ENCODE measurements around the gene FXYD1. TPM values are rescaled to one million over a fixed set of nuclear protein-coding genes. Genes with fewer than 3 reads are reported as not detected.

The FXYD1 gene
- total RNA-seq, 1 donor from 2014 or later, result not detected

DNA sequence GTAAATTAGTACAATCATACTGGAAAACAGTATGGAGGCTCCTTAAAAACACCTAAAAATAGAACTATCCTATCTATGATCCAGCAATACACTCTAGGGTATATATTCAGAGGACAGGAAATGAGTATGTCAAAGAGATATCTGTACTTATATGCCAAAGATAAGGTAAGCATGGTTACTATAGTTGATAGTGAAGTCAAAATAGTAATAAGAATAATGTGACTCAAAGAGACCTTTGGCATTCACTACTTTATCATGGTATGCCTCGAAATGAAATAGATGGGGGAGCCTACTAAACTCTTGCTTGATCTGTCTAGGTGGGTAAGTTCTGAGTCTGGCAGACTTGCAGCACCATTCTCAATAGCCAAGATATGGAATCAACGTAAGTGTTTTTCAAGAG is 46.3 kb downstream of the FXYD1 start:
- no peak for DNase-seq (ENCODE audit: low spot score)
- H3K4me1 Mint-ChIP-seq (ENCODE audit: unreplicated experiment), result no peaks in the 10 kb centered on the region
- no peaks in the 10 kb centered on the region for H3K36me3 Mint-ChIP-seq (ENCODE audit: low read depth, unreplicated experiment)
- H3K4me3 Mint-ChIP-seq (ENCODE audit: unreplicated experiment), result no peak overlapping the region
- TF ChIP-seq, protein P1, sequence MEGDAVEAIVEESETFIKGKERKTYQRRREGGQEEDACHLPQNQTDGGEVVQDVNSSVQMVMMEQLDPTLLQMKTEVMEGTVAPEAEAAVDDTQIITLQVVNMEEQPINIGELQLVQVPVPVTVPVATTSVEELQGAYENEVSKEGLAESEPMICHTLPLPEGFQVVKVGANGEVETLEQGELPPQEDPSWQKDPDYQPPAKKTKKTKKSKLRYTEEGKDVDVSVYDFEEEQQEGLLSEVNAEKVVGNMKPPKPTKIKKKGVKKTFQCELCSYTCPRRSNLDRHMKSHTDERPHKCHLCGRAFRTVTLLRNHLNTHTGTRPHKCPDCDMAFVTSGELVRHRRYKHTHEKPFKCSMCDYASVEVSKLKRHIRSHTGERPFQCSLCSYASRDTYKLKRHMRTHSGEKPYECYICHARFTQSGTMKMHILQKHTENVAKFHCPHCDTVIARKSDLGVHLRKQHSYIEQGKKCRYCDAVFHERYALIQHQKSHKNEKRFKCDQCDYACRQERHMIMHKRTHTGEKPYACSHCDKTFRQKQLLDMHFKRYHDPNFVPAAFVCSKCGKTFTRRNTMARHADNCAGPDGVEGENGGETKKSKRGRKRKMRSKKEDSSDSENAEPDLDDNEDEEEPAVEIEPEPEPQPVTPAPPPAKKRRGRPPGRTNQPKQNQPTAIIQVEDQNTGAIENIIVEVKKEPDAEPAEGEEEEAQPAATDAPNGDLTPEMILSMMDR (IDR thresholded peaks at IDR 0.05; ENCODE audit: unreplicated experiment), result no peak
- no peaks in the 10 kb centered on the region for H3K27me3 Mint-ChIP-seq (ENCODE audit: unreplicated experiment)
- H3K27ac Mint-ChIP-seq (ENCODE audit: unreplicated experiment), result no peak overlapping the region
- H3K9me3 Mint-ChIP-seq (ENCODE audit: unreplicated experiment), result peaks cover 4% of the 10 kb centered on the region

Other genes with a start within 250 kb of the FXYD1 start
- gene ZNF30, start 211.9 kb upstream of the FXYD1 start, total RNA-seq (ENCODE audit: unreplicated experiment), result 6.9 TPM
- 68.6 TPM for gene ZNF792, start 174.6 kb upstream of the FXYD1 start, total RNA-seq (ENCODE audit: unreplicated experiment)
- 156 TPM for gene GRAMD1A, start 138.5 kb upstream of the FXYD1 start, total RNA-seq (ENCODE audit: unreplicated experiment)
- 0.62 TPM for gene SCN1B, start 108.4 kb upstream of the FXYD1 start, total RNA-seq (ENCODE audit: unreplicated experiment)
- 1.3 TPM for gene HPN, start 97.1 kb upstream of the FXYD1 start, total RNA-seq (ENCODE audit: unreplicated experiment)
- gene FXYD3, start 23.0 kb upstream of the FXYD1 start, total RNA-seq (ENCODE audit: unreplicated experiment), result not detected
- 0.10 TPM for gene LGI4, start 3.8 kb upstream of the FXYD1 start, total RNA-seq (ENCODE audit: unreplicated experiment)
- gene FXYD7, start 4.4 kb downstream of the FXYD1 start, total RNA-seq (ENCODE audit: unreplicated experiment), result 0.67 TPM
- gene FXYD5, start 15.9 kb downstream of the FXYD1 start, total RNA-seq (ENCODE audit: unreplicated experiment), result 78.7 TPM
- gene FAM187B, start 89.9 kb downstream of the FXYD1 start, total RNA-seq (ENCODE audit: unreplicated experiment), result not detected
- 35.9 TPM for gene LSR, start 110.2 kb downstream of the FXYD1 start, total RNA-seq (ENCODE audit: unreplicated experiment)
- 92.2 TPM for gene USF2, start 130.1 kb downstream of the FXYD1 start, total RNA-seq (ENCODE audit: unreplicated experiment)
- 0.74 TPM for gene HAMP, start 143.7 kb downstream of the FXYD1 start, total RNA-seq (ENCODE audit: unreplicated experiment)
- not detected for gene MAG, start 153.3 kb downstream of the FXYD1 start, total RNA-seq (ENCODE audit: unreplicated experiment)
- not detected for gene CD22, start 190.4 kb downstream of the FXYD1 start, total RNA-seq (ENCODE audit: unreplicated experiment)
- gene FFAR1, start 209.1 kb downstream of the FXYD1 start, total RNA-seq (ENCODE audit: unreplicated experiment), result not detected
- not detected for gene FFAR3, start 219.6 kb downstream of the FXYD1 start, total RNA-seq (ENCODE audit: unreplicated experiment)
- not detected for gene GPR42, start 232.2 kb downstream of the FXYD1 start, total RNA-seq (ENCODE audit: unreplicated experiment)